Neuronal stem cell (in vitro differentiated cells): ENCODE results near the gene LDHB.

Source experiments
- DNase-seq: peaks from one replicate; pipeline ENCODE4 v3.0.0-alpha.2; 2013; ENCODE audit warnings: low spot score
- H2AFZ ChIP-seq: one replicate; pipeline ENCODE4 v1.6.1; 2013; ENCODE audit warnings: mild to moderate bottlenecking, low read length, inconsistent platforms
- H2AK5ac ChIP-seq: 2 replicates; pipeline ENCODE4 v1.6.1; 2013; ENCODE audit warnings: low read depth, mild to moderate bottlenecking, inconsistent platforms, low read length, moderate library complexity, mixed read lengths
- H2BK120ac ChIP-seq: 2 replicates; pipeline ENCODE4 v1.6.1; 2013; ENCODE audit warnings: low read depth, mild to moderate bottlenecking, inconsistent platforms, low read length, moderate library complexity, mixed read lengths
- H2BK12ac ChIP-seq: one replicate; pipeline ENCODE4 v1.6.1; 2013; ENCODE audit warnings: low read length, inconsistent platforms
- H2BK15ac ChIP-seq: 2 replicates; pipeline ENCODE4 v1.6.1; 2013; ENCODE audit warnings: mild to moderate bottlenecking, low read length, inconsistent platforms, mixed read lengths
- H2BK5ac ChIP-seq: one replicate; pipeline ENCODE4 v1.6.1; 2013; ENCODE audit warnings: inconsistent platforms, mild to moderate bottlenecking, low read length, moderate library complexity
- H3K14ac ChIP-seq: one replicate; pipeline ENCODE4 v1.6.1; 2013; ENCODE audit warnings: low read length, inconsistent platforms
- H3K18ac ChIP-seq: 2 replicates; pipeline ENCODE4 v1.6.1; 2013; ENCODE audit warnings: low read length, inconsistent platforms
- H3K23ac ChIP-seq: 2 replicates; pipeline ENCODE4 v1.6.1; 2013; ENCODE audit warnings: low read depth, mild to moderate bottlenecking, mixed read lengths, low read length, inconsistent platforms; ENCODE audit not compliant: poor library complexity
- H3K27ac ChIP-seq: replicated peaks from 3 replicates; pipeline ENCODE4 v1.5.1; 2013; ENCODE audit warnings: low read length, inconsistent platforms
- H3K27me3 ChIP-seq, 3 experiments: 2 replicates each; pipeline ENCODE4 v1.6.1; 2013; ENCODE audit warnings: low read length in 3 of 3, mild to moderate bottlenecking in 2 of 3, inconsistent platforms in 1 of 3, low read depth in 1 of 3, mixed read lengths in 1 of 3, moderate library complexity in 1 of 3; ENCODE audit not compliant: control insufficient read depth in 3 of 3, insufficient read depth in 3 of 3
- H3K36me3 ChIP-seq, 2 donors: replicated peaks in 1 of 2; 2 replicates each; pipeline ENCODE4 v1.6.1; 2013; ENCODE audit warnings: low read length in 2 of 2; ENCODE audit not compliant: control insufficient read depth in 2 of 2, insufficient read depth in 2 of 2
- H3K4ac ChIP-seq: 2 replicates; pipeline ENCODE4 v1.6.1; 2013; ENCODE audit warnings: inconsistent platforms, mild to moderate bottlenecking, low read length, moderate library complexity
- H3K4me1 ChIP-seq, 2 donors: 1 replicate in 1 of 2; 2 replicates in 1 of 2; pipeline ENCODE4 v1.6.1; 2013; ENCODE audit warnings: low read length in 2 of 2, low read depth in 1 of 2; ENCODE audit not compliant: control insufficient read depth in 2 of 2, insufficient read depth in 1 of 2
- H3K4me2 ChIP-seq: one replicate; pipeline ENCODE4 v1.6.1; 2013; ENCODE audit warnings: mild to moderate bottlenecking, low read length, inconsistent platforms; ENCODE audit not compliant: insufficient read depth, poor library complexity, severe bottlenecking
- H3K4me3 ChIP-seq, 2 donors: 2 replicates each; pipeline ENCODE4 v1.5.1; 2013; ENCODE audit warnings: low read length in 2 of 2, mild to moderate bottlenecking in 2 of 2, inconsistent platforms in 1 of 2, moderate library complexity in 1 of 2
- H3K79me1 ChIP-seq: one replicate; pipeline ENCODE4 v1.6.1; 2013; ENCODE audit warnings: low read depth, mild to moderate bottlenecking, inconsistent platforms, low read length, moderate library complexity
- H3K9ac ChIP-seq: one replicate; pipeline ENCODE4 v1.6.1; 2013; ENCODE audit warnings: mild to moderate bottlenecking, low read depth, low read length, inconsistent platforms; ENCODE audit not compliant: poor library complexity
- H3K9me3 ChIP-seq, 2 donors: replicated peaks in 1 of 2; 2 replicates each; pipeline versions ENCODE3 to v1.6.1; 2013; ENCODE audit warnings: low read length in 2 of 2, mild to moderate bottlenecking in 2 of 2, inconsistent platforms in 1 of 2, low read depth in 1 of 2, mixed read lengths in 1 of 2, moderate library complexity in 1 of 2; ENCODE audit not compliant: control insufficient read depth in 2 of 2, insufficient read depth in 1 of 2
- H4K8ac ChIP-seq: one replicate; pipeline ENCODE4 v1.6.1; 2013; ENCODE audit warnings: low read depth, mild to moderate bottlenecking, inconsistent platforms, low read length, moderate library complexity
- H4K91ac ChIP-seq: one replicate; pipeline ENCODE4 v1.6.1; 2013; ENCODE audit warnings: low read length, low read depth, mild to moderate bottlenecking, inconsistent platforms; ENCODE audit not compliant: poor library complexity
- WGBS, 2 donors: extraction: QIAGEN DNeasy Blood & Tissue Kit; methylation state at CpG; one replicate each; pipeline ENCODE4 v1.1.7; 2013; ENCODE audit warnings: missing lambda C conversion rate in 2 of 2, mixed read lengths in 1 of 2; ENCODE audit not compliant: insufficient read length in 2 of 2, insufficient replicate concordance in 1 of 2; ENCODE audit errors: extremely low coverage in 2 of 2; 5-methylcytosine and 5-hydroxymethylcytosine counted together

Gene LDHB

DNA sequence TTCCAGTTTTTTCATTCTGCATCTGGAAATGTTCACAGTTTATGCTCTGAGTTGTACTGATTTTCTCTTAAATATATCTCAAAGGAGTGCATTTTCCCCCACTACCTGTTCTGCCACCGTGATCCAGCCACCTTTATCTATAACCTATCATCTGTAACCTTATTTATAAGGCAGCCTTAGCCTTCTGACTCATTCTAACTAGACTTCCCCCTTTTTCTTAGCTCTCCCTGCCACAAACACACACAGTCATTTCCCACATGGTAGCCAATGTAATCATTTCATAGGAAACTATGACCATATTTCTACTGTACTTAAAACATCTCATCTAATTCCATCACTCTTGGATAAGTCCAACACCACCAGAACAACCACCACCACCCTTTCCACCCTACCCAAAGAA is 42.2 kb downstream of the LDHB start:
- no peak overlapping the region for H3K18ac ChIP-seq

DNA sequence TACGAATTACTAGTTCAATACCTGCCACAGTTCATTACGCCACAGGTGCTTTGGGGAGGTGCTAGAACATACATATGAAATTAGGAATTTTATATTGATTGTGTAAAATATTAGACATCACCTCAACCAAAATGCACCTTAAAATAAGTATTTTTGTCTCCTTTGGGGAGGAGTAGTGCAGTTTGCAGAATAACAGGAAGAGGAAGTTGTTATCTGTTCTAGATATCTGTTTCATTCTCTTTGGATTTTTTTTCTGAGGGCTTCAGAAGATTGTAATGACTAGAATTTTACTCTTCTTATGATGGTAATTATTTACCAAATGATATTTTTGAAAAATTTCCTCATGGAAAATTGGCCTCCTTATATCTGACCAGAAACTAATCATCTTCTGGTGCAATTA is 43.1 kb downstream of the LDHB start:
- H3K27ac ChIP-seq, result no peak overlapping the region
- no peak overlapping the region for H4K91ac ChIP-seq
- no peaks in the 10 kb centered on the region for H3K27me3 ChIP-seq
- H3K4me2 ChIP-seq, result no peak overlapping the region
- H2BK5ac ChIP-seq, result no peak overlapping the region
- H2AFZ ChIP-seq, result no peak overlapping the region
- H3K9me3 ChIP-seq, result no peaks in the 10 kb centered on the region
- no peak overlapping the region for H2AK5ac ChIP-seq
- H3K14ac ChIP-seq, result no peak overlapping the region
- no peaks in the 10 kb centered on the region for H3K79me1 ChIP-seq
- H3K18ac ChIP-seq, result no peak overlapping the region
- no peak overlapping the region for H3K9ac ChIP-seq
- no peak overlapping the region for H2BK120ac ChIP-seq
- H2BK15ac ChIP-seq, result no peak overlapping the region
- H3K4me3 ChIP-seq, result no peak overlapping the region
- DNase-seq, result no peak
- H4K8ac ChIP-seq, result no peak overlapping the region
- no peak overlapping the region for H3K23ac ChIP-seq
- no peak overlapping the region for H2BK12ac ChIP-seq
- H3K36me3 ChIP-seq, result no peaks in the 10 kb centered on the region
- no peak overlapping the region for H3K4ac ChIP-seq
- WGBS, 2 donors, result no CpG with 5 or more reads among the region's 2 CpGs
- no peaks in the 10 kb centered on the region for H3K4me1 ChIP-seq

More for the DNA sequence above, 42.2 kb downstream of the LDHB start:
- H4K8ac ChIP-seq, result no peak overlapping the region
- H3K14ac ChIP-seq, result no peak overlapping the region
- H3K27me3 ChIP-seq, result no peaks in the 10 kb centered on the region
- H3K23ac ChIP-seq, result no peak overlapping the region
- H3K27ac ChIP-seq, result no peak overlapping the region
- H4K91ac ChIP-seq, result no peak overlapping the region
- no peak overlapping the region for H2AK5ac ChIP-seq
- H3K4me3 ChIP-seq, result no peak overlapping the region
- H3K4me1 ChIP-seq, result no peaks in the 10 kb centered on the region
- H2AFZ ChIP-seq, result no peak overlapping the region
- H2BK15ac ChIP-seq, result no peak overlapping the region
- no peak overlapping the region for H2BK12ac ChIP-seq
- no CpG with 5 or more reads among the region's 1 CpG for WGBS, 2 donors
- no peaks in the 10 kb centered on the region for H3K36me3 ChIP-seq
- H3K9me3 ChIP-seq, result no peaks in the 10 kb centered on the region
- H2BK5ac ChIP-seq, result no peak overlapping the region
- DNase-seq, result no peak
- H2BK120ac ChIP-seq, result no peak overlapping the region
- H3K4ac ChIP-seq, result no peak overlapping the region
- no peaks in the 10 kb centered on the region for H3K79me1 ChIP-seq
- no peak overlapping the region for H3K4me2 ChIP-seq
- no peak overlapping the region for H3K9ac ChIP-seq

DNA sequence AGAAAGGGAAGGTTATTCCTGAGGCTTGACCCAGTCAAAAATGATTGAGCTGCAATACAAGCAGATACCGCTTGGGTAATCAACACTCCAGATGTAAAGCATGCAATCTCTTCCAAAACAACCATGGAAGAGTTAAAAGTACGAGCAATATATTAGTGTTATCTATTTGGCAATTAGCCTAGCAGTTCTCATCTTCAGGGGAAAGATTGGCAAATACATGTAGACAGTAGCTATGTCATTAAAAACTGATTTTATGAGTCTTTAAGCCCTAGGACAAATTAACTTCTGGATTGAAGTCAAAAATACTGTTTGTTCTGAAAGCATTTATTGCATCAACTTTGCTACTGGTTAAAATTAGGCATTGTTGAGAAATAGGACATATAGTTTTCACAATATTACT is 43.7 kb downstream of the LDHB start:
- Histone ChIP-seq H3K9me3 (no peaks in the 10 kb centered on the region), H3K4me2 (no peak overlapping the region), H2AFZ (no peak overlapping the region), H4K91ac (no peak overlapping the region), H3K27me3 (no peaks in the 10 kb centered on the region), H3K9ac (no peak overlapping the region), H3K14ac (no peak overlapping the region), H4K8ac (no peak overlapping the region), H2BK5ac (no peak overlapping the region), H2BK15ac (no peak overlapping the region), H3K27ac (no peak overlapping the region), H3K36me3 (no peaks in the 10 kb centered on the region), H3K4me1 (no peaks in the 10 kb centered on the region), H2AK5ac (no peak overlapping the region), H3K4ac (no peak overlapping the region), H3K79me1 (no peaks in the 10 kb centered on the region), H3K23ac (no peak overlapping the region), H2BK12ac (no peak overlapping the region), H3K4me3 (no peak overlapping the region), H3K18ac (no peak overlapping the region), H2BK120ac (no peak overlapping the region)
- no CpG with 5 or more reads among the region's 2 CpGs for WGBS, 2 donors
- no peak for DNase-seq

DNA sequence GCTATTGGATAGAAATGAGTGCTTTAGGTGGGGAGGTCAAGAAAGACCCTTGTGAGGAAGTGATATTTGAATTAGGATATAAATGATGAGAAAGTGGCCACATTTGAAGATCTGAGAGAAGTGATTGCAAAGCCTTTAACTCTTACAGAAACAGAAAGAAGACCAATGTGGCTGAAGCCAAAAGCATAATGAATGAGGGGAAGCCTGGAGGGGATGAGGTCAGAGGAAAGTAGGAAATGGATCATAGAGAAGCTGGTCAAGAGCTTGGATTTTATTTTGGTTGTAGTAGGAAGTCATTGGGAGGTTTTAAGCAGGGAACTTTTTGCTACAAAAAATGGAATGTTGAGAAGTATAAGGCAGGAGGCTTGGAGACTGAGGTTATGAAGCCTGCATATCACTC is 49.4 kb downstream of the LDHB start:
- Histone ChIP-seq H3K27ac (no peak overlapping the region), H3K4me1 (peaks cover 2 to 6% of the 10 kb centered on the region in 2 donors), H3K9me3 (no peaks in the 10 kb centered on the region), H3K4ac (no peak overlapping the region), H3K27me3 (no peaks in the 10 kb centered on the region), H3K14ac (no peak overlapping the region), H3K4me3 (no peak overlapping the region), H3K36me3 (no peaks in the 10 kb centered on the region), H2AFZ (no peak overlapping the region), H2BK120ac (no peak overlapping the region), H2AK5ac (no peak overlapping the region), H3K79me1 (no peaks in the 10 kb centered on the region), H2BK5ac (no peak overlapping the region), H2BK12ac (no peak overlapping the region), H3K9ac (no peak overlapping the region), H3K4me2 (no peak overlapping the region), H4K8ac (no peak overlapping the region), H4K91ac (no peak overlapping the region), H3K18ac (no peak overlapping the region), H2BK15ac (no peak overlapping the region), H3K23ac (no peak overlapping the region)
- DNase-seq, result no peak
